Measurements from ENCODE around the gene GM2A. TPM values are rescaled to one million over a fixed set of nuclear protein-coding genes. Genes with fewer than 3 reads are reported as not detected.

Gene GM2A
- total and polyA plus RNA-seq, 2 of the 13 experiments (the other 11 are each of a cell fraction or from before 2014, with no cell fraction given) = 14.6 to 29.6 TPM

- peaks cover 0 to 4% of the 10 kb centered on the region in 2 experiments; a peak in 1 of 5 replicates for H3K27me3 ChIP-seq (ENCODE audit: control insufficient read depth in 1 of 2, insufficient read depth in 2 of 2, low read length in 2 of 2)
- H3K9ac ChIP-seq (ENCODE audit: insufficient read depth, low read depth, low read length) = no peak overlapping the region
- no TSS peak for BruUV-seq (replicated peaks)
- H4K20me1 ChIP-seq (ENCODE audit: insufficient read depth, low read length) = no peaks in the 10 kb centered on the region
- WGBS (ENCODE audit: low lambda C conversion rate) = 0% methylated on average over 1 of the region's 1 CpG
- ChIA-PET CTCF (ENCODE audit: low intra/inter-chr PET ratio, low total read pairs) (no interaction called here), POLR2A (no interaction called here)
- no peaks in the 10 kb centered on the region for H3K36me3 ChIP-seq (replicated peaks in 1 of 2; ENCODE audit: control insufficient read depth in 1 of 2, insufficient read depth in 2 of 2, low read length in 2 of 2)
- H3K4me1 ChIP-seq (ENCODE audit: insufficient read depth, low read length) = no peaks in the 10 kb centered on the region
- FAIRE-seq = no peak
- TF ChIP-seq SMARCE1 (IDR thresholded peaks at IDR 0.05; ENCODE audit: borderline replicate concordance) = no peak
- TF ChIP-seq, protein P1, sequence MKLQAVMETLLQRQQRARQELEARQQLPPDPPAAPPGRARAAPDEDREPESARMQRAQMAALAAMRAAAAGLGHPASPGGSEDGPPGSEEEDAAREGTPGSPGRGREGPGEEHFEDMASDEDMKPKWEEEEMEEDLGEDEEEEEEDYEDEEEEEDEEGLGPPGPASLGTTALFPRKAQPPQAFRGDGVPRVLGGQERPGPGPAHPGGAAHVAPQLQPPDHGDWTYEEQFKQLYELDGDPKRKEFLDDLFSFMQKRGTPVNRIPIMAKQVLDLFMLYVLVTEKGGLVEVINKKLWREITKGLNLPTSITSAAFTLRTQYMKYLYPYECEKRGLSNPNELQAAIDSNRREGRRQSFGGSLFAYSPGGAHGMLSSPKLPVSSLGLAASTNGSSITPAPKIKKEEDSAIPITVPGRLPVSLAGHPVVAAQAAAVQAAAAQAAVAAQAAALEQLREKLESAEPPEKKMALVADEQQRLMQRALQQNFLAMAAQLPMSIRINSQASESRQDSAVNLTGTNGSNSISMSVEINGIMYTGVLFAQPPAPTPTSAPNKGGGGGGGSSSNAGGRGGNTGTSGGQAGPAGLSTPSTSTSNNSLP (IDR thresholded peaks at IDR 0.05; ENCODE audit: low read depth, low read length) = no peak
- TF ChIP-seq ZNF383 (CRISPR knock-in tag; IDR thresholded peaks at IDR 0.05; ENCODE audit: borderline replicate concordance) = no peak
- no peak for TF ChIP-seq ZNF850 (CRISPR knock-in tag; conservative IDR thresholded peaks at IDR 0.05)
- TF ChIP-seq, protein P2, sequence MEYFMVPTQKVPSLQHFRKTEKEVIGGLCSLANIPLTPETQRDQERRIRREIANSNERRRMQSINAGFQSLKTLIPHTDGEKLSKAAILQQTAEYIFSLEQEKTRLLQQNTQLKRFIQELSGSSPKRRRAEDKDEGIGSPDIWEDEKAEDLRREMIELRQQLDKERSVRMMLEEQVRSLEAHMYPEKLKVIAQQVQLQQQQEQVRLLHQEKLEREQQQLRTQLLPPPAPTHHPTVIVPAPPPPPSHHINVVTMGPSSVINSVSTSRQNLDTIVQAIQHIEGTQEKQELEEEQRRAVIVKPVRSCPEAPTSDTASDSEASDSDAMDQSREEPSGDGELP (IDR thresholded peaks at IDR 0.05; ENCODE audit: borderline replicate concordance, low read depth) = no peak
- no peak overlapping the region for H3K4me3 ChIP-seq (replicated peaks in 1 of 3; ENCODE audit: insufficient read depth in 1 of 3, low read depth in 2 of 3, low read length in 3 of 3)
- in situ Hi-C loops (cut with HindIII; ENCODE audit: extremely low pct_ligation_motif_present, low pct_unique_long_range_greater_than_20kb) = no loop called here
- H3K79me2 ChIP-seq (ENCODE audit: insufficient read depth, low read length) = no peaks in the 10 kb centered on the region
- no peak for DNase-seq (ENCODE audit: low spot score)
- no peak for ATAC-seq
- H3K4me2 ChIP-seq (ENCODE audit: low read depth, low read length) = no peak overlapping the region
- no peaks in the 10 kb centered on the region for H3K9me3 ChIP-seq (ENCODE audit: low read length)
- no peak overlapping the region for H2AFZ ChIP-seq (ENCODE audit: low read length)
- no peak overlapping the region for H3K27ac ChIP-seq (ENCODE audit: extremely low read length, insufficient read depth, low read length)
- intact Hi-C loops (cut with micrococcal nuclease; ENCODE audit: unreplicated experiment) = no loop called here
Observed at GRCh38 chr5:151286246-151286645, 33.3 kb downstream of the GM2A start.

GRCh38 chr5:151288180-151288579, 35.2 kb downstream of the GM2A start:
- BruUV-seq (replicated peaks) = no TSS peak
- no peaks in the 10 kb centered on the region for H3K36me3 ChIP-seq (replicated peaks in 1 of 2; ENCODE audit: control insufficient read depth in 1 of 2, insufficient read depth in 2 of 2, low read length in 2 of 2)
- intact Hi-C loops (cut with micrococcal nuclease; ENCODE audit: unreplicated experiment) (no loop called here), in situ Hi-C loops (cut with HindIII; ENCODE audit: extremely low pct_ligation_motif_present, low pct_unique_long_range_greater_than_20kb) (no loop called here)
- no peak overlapping the region for H3K4me3 ChIP-seq (replicated peaks in 1 of 3; ENCODE audit: insufficient read depth in 1 of 3, low read depth in 2 of 3, low read length in 3 of 3)
- FAIRE-seq (no peak), DNase-seq (ENCODE audit: low spot score) (peak; percentile 6), ATAC-seq (peak; percentile 72)
- ChIA-PET CTCF (ENCODE audit: low intra/inter-chr PET ratio, low total read pairs) (interaction anchor here (1.1 kb wide), 1 partner anchor 28 kb away, joined by 3 read pairs; no protein-coding TSS in a partner anchor), POLR2A (interaction anchor here (1.0 kb wide), 1 partner anchor 35 kb away, joined by 4 read pairs; the partner anchor contains the start of gene GM2A)
- no peaks in the 10 kb centered on the region for H4K20me1 ChIP-seq (ENCODE audit: insufficient read depth, low read length)
- no peak overlapping the region for H2AFZ ChIP-seq (ENCODE audit: low read length)
- H3K79me2 ChIP-seq (ENCODE audit: insufficient read depth, low read length) = no peaks in the 10 kb centered on the region
- 20% methylated on average over 2 of the region's 2 CpGs for WGBS (ENCODE audit: low lambda C conversion rate)
- H3K4me1 ChIP-seq (ENCODE audit: insufficient read depth, low read length) = no peaks in the 10 kb centered on the region
- peaks cover 0 to 4% of the 10 kb centered on the region in 2 experiments; a peak in 1 of 5 replicates for H3K27me3 ChIP-seq (ENCODE audit: control insufficient read depth in 1 of 2, insufficient read depth in 2 of 2, low read length in 2 of 2)
- H3K4me2 ChIP-seq (ENCODE audit: low read depth, low read length) = no peak overlapping the region
- no peaks in the 10 kb centered on the region for H3K9me3 ChIP-seq (ENCODE audit: low read length)
- H3K9ac ChIP-seq (ENCODE audit: insufficient read depth, low read depth, low read length) = no peak overlapping the region
- no peak overlapping the region for H3K27ac ChIP-seq (ENCODE audit: extremely low read length, insufficient read depth, low read length)
- 0 out of 2 replicates have a peak, but pooled peaks have one; percentile 18 for TF ChIP-seq SAP130 (CRISPR knock-in tag; IDR thresholded peaks at IDR 0.05; ENCODE audit: low read depth)
- TF ChIP-seq, protein P3, sequence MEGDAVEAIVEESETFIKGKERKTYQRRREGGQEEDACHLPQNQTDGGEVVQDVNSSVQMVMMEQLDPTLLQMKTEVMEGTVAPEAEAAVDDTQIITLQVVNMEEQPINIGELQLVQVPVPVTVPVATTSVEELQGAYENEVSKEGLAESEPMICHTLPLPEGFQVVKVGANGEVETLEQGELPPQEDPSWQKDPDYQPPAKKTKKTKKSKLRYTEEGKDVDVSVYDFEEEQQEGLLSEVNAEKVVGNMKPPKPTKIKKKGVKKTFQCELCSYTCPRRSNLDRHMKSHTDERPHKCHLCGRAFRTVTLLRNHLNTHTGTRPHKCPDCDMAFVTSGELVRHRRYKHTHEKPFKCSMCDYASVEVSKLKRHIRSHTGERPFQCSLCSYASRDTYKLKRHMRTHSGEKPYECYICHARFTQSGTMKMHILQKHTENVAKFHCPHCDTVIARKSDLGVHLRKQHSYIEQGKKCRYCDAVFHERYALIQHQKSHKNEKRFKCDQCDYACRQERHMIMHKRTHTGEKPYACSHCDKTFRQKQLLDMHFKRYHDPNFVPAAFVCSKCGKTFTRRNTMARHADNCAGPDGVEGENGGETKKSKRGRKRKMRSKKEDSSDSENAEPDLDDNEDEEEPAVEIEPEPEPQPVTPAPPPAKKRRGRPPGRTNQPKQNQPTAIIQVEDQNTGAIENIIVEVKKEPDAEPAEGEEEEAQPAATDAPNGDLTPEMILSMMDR (CRISPR knock-in tag; IDR thresholded peaks at IDR 0.05) = peak; percentile 38; the same call in 1 of the 2 replicates
- TF ChIP-seq, protein P2 (IDR thresholded peaks at IDR 0.05; ENCODE audit: borderline replicate concordance, low read depth) = peak; percentile 68
- TF ChIP-seq, protein P4, sequence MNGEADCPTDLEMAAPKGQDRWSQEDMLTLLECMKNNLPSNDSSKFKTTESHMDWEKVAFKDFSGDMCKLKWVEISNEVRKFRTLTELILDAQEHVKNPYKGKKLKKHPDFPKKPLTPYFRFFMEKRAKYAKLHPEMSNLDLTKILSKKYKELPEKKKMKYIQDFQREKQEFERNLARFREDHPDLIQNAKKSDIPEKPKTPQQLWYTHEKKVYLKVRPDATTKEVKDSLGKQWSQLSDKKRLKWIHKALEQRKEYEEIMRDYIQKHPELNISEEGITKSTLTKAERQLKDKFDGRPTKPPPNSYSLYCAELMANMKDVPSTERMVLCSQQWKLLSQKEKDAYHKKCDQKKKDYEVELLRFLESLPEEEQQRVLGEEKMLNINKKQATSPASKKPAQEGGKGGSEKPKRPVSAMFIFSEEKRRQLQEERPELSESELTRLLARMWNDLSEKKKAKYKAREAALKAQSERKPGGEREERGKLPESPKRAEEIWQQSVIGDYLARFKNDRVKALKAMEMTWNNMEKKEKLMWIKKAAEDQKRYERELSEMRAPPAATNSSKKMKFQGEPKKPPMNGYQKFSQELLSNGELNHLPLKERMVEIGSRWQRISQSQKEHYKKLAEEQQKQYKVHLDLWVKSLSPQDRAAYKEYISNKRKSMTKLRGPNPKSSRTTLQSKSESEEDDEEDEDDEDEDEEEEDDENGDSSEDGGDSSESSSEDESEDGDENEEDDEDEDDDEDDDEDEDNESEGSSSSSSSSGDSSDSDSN (CRISPR knock-in tag; IDR thresholded peaks at IDR 0.05) = no peak
- TF ChIP-seq SMC3 (IDR thresholded peaks at IDR 0.05; ENCODE audit: low read length) = peak; percentile 13; the same call in 1 of the 2 replicates
